Fibroblast of villous mesenchyme (primary cell): ENCODE data around the gene SERPINB5. TPM values are rescaled to one million over a fixed set of nuclear protein-coding genes. Genes with fewer than 3 reads are reported as not detected.

Experiments
- DNase-seq: peaks from one replicate; pipeline ENCODE4 v3.0.0-alpha.2; 2010; ENCODE audit warnings: low read depth
- H3K4me3 ChIP-seq: 2 replicates; pipeline ENCODE4 v1.5.1; 2011; ENCODE audit warnings: low read depth, mild to moderate bottlenecking, low read length
- total RNA-seq: library from RNA; depleted of rRNA; stranded (reverse); fragments of >200 nt; gene quantifications from 2 replicates; pipeline ENCODE4 v1.2.3, GENCODE V29; 2012
- TF ChIP-seq, protein P1 (sequence below): IDR thresholded peaks from 2 replicates; pipeline ENCODE4 v1.5.1; 2012; ENCODE audit warnings: low read depth, mild to moderate bottlenecking, low read length; ENCODE audit not compliant: insufficient read depth

Gene SERPINB5, protein sequence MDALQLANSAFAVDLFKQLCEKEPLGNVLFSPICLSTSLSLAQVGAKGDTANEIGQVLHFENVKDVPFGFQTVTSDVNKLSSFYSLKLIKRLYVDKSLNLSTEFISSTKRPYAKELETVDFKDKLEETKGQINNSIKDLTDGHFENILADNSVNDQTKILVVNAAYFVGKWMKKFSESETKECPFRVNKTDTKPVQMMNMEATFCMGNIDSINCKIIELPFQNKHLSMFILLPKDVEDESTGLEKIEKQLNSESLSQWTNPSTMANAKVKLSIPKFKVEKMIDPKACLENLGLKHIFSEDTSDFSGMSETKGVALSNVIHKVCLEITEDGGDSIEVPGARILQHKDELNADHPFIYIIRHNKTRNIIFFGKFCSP
- total RNA-seq, result not detected in 2 replicates

DNA sequence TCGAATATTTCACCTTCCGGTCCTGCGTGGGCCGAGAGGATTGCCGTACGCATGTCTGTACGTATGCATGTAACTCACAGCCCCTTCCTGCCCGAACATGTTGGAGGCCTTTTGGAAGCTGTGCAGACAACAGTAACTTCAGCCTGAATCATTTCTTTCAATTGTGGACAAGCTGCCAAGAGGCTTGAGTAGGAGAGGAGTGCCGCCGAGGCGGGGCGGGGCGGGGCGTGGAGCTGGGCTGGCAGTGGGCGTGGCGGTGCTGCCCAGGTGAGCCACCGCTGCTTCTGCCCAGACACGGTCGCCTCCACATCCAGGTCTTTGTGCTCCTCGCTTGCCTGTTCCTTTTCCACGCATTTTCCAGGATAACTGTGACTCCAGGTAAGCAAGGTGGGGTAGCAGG, at the start of gene SERPINB5:
TSS of gene SERPINB5 (plus strand) at position 291 of the 400 bp plus-strand sequence. CDS start 7,471 bp downstream, outside the sequence.
- TF ChIP-seq, protein P1, sequence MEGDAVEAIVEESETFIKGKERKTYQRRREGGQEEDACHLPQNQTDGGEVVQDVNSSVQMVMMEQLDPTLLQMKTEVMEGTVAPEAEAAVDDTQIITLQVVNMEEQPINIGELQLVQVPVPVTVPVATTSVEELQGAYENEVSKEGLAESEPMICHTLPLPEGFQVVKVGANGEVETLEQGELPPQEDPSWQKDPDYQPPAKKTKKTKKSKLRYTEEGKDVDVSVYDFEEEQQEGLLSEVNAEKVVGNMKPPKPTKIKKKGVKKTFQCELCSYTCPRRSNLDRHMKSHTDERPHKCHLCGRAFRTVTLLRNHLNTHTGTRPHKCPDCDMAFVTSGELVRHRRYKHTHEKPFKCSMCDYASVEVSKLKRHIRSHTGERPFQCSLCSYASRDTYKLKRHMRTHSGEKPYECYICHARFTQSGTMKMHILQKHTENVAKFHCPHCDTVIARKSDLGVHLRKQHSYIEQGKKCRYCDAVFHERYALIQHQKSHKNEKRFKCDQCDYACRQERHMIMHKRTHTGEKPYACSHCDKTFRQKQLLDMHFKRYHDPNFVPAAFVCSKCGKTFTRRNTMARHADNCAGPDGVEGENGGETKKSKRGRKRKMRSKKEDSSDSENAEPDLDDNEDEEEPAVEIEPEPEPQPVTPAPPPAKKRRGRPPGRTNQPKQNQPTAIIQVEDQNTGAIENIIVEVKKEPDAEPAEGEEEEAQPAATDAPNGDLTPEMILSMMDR, result no peak
- DNase-seq, result no peak
- no peak within 1 kb of the TSS for H3K4me3 ChIP-seq

DNA sequence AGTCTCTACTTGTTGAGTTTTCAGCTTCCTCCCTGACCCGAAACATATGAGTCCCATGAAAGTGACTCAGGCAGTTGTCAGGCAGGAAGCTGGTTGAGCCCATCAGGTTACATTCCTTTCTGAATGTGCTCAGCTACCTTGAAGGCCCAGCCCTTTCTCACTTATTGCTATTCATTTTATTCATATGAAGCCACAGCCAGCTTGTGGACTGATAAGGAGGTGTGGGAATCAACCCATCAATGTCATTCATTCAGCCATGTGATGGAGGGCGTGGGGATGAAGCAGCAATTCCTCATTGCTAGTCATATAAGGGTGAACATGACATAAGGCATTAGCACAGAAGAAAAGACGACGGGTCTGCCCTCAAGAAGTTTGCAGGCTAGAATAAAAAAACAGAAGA, 49.2 kb upstream of the SERPINB5 start:
- H3K4me3 ChIP-seq, result no peak overlapping the region
- no peak for DNase-seq
- TF ChIP-seq, protein P1, result no peak

DNA sequence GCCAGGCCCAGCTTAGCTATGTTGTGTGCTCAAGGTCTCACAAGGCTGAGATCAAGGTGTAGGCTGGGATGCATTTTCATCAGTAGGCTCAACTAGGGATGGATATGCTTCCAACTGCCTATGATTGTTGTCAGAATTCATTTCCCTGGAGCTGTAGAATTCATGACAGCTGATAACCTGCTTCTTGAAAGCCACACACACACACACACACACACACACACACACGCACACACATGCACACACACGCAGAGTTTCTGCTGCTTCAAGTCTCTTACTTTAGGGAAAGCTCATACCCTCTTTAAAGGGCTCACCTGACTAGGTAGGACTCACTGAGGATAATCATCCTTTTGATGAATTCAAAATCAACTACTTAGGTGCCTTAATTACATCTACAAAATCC, 46.2 kb upstream of the SERPINB5 start:
- no peak overlapping the region for H3K4me3 ChIP-seq
- TF ChIP-seq, protein P1, result no peak
- no peak for DNase-seq

DNA sequence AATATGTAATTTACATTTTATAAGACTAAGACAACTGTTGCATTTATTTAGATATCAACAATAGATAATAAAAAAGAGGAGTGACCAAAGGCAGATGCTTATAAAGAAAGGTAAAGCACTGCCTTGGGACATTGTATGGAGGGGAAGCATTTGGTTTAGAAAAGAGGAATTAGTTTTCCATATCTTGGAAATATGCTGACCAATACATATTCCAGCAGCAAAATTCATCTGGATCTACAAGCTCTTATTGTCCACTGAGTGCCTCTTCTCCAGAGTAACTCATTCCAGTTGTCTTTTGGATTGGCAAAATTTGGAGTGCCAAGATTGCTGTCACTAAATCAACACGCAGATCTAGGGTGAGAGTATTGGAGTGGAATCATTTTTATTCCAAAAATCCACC, 45.6 kb upstream of the SERPINB5 start:
- TF ChIP-seq, protein P1, result no peak
- DNase-seq, result no peak
- H3K4me3 ChIP-seq, result no peak overlapping the region

DNA sequence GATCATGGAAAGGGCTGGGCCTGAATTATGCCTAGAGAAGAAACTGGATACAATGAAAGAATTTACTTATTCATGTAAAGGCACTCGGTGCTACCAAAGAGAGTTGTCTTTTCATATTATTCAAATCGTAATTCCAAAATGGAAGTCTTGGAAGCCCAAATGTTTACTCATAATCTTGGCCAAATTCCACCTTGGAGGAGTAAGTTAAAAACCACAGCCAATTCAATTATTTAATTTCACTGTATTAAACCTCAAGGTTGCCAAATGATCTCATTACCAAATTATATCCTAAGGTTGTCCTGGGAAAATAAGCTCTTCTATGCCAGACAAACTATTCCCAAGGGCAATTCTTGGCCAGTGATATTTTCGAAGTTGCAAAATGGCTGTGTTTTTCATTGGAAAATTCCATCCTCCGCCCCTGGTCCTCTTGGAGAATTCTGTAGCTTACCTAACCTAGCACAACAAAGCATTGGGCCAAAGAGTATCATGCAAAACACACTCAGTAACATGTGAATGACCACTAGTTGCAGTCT, 43.4 kb upstream of the SERPINB5 start:
- H3K4me3 ChIP-seq, result no peak overlapping the region
- DNase-seq, result no peak
- TF ChIP-seq, protein P1, result no peak

DNA sequence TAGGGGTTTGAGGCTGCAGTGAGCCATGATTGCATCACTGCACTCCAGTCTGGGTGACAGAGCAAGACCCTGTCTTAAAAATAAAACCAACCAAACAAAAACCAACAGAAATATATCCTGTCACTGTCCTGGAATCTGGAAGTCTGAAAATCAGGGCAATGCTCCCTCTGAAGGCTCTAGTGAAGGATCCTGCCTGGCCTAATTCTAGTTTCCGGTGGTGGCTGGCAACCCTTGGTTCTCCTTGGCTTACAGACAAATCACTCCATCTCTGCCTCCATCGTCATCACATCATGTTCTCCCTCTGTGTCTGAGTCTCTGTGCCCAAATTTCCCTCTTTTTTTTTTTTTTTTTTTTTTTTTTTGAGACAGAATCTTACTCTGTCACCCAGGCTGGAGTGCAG, 38.6 kb upstream of the SERPINB5 start:
- no peak overlapping the region for H3K4me3 ChIP-seq
- no peak for DNase-seq
- TF ChIP-seq, protein P1, result no peak
